Middle frontal gyrus (tissue), 1 donor: ENCODE results near the gene BCAS3.
"Not testable (repeated sequence)": the region's sequence is repeated elsewhere in the genome, so short reads cannot be mapped to it uniquely, and the experiment has no call there.

Source experiments
- DNase-seq: peaks from one replicate; pipeline ENCODE4 v3.0.0-alpha.2; 2015; ENCODE audit warnings: low spot score; ENCODE audit errors: extremely low spot score

Gene BCAS3

GRCh38 chr17:60744355-60744966, 66.8 kb downstream of the BCAS3 start:
- no peak for DNase-seq

DNA sequence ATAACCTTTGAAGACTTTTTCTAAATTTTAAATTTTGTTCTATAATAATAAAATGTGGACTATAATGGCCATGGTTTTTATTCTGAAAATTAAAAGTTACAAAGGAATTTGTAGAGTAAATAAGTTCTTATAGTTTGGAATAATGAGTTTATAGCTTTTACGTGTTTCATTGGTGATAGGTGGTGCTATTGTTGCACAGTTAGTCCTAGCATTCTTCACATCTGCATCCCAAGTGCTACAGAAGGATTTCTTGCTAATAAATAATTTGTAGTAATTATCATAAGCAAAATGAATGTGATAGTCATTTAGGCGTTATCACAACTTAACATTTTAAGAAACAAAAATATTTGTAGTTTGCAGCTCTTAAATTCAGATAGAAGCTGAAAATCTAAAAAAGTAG, 67.9 kb downstream of the BCAS3 start:
- DNase-seq: no peak

DNA sequence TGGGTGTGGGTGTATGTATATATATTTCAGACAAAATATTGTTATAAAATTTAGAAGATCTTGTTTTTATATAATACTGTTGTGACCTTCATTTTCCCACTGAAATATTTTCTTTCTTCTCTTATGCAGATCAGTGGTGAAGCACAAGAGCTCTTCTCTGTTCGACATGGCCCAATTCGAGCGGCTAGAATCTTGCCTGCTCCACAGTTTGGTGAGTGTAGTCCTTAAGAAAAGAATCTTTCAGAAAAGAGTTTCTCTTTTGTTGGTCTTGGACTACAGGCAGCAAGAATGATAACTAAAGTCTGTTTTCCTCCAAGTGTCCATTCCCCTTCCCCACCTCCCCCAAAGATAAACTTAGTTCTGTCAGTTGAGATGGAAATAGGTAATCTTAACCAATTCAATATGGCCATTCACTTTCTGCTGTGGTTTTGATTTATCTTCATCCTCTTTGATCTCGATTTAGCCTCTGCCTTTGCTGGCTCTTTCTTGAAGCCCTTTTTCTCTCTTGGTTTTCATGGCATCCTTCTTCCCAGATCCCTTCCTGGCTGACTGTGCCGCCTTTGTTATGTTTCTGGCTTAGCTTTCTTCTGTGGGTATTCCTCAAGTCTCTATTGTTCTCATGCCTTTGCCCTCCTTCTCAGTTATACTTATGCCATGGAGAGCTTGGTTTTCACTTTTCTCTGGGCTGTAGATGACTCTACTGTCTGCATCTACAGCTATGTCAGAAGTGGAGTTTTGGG, 69.6 kb downstream of the BCAS3 start:
- DNase-seq: no peak

DNA sequence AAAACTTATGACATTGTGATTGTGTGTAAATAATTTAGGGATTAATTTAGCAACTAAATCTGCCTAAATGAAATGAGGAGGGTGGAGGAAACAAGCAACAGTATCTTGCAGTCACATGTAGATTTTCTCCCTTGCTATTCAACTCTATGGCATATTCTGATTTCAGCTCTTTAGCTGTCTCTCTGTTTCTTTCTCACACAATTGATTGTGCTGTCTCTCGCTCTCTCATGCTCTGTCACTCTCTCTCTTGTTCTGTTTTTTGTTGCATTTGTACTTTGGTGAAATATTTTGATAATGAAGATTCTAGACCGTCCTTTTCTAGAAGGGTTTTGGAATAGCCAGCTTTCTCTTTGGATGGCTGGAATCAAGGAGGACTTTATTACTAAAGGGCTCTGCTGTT, 70.6 kb downstream of the BCAS3 start:
- DNase-seq: no peak

GRCh38 chr17:60749050-60749449, 71.4 kb downstream of the BCAS3 start:
- DNase-seq: no peak

- DNase-seq: no peak
Observed at GRCh38 chr17:60749708-60750107, 72.1 kb downstream of the BCAS3 start.

- DNase-seq: no peak
Observed at GRCh38 chr17:60750640-60751039, 73.0 kb downstream of the BCAS3 start.

GRCh38 chr17:60751884-60752283, 74.2 kb downstream of the BCAS3 start:
- DNase-seq: no peak

DNA sequence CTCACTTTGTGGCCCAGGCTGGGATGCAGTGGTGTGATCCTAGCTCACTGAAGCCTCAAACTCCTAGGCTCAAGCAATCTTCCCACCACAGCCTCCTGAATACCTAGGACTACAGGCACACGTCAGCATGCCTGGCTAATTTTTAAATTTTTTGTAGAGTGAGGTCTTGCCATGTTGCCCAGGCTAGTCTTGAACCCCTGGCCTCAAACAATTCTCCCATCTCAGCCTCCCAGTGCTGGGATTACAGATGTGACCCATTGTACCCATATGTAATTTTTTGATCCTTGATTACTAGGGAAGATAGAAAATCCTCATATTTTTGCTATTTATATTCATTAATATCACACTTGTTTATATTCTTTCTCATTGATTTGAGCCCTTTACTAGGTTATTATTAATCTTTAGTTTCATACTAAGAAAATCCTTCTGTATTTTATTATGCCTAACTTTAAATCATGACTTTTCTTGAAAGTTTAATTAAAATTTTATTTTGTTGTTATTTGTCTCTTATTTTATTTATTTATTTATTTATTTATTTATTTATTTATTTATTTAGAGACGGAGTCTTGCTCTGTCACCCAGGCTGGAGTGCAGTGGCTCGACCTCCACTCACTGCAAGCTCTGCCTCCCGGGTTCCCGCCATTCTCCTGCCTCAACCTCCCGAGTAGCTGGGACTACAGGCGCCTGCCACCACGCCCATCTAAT, 75.4 kb downstream of the BCAS3 start:
- DNase-seq: no peak

GRCh38 chr17:60754057-60754604, 76.5 kb downstream of the BCAS3 start:
- DNase-seq: no peak

GRCh38 chr17:60756798-60757197, 79.1 kb downstream of the BCAS3 start:
- not testable (repeated sequence) for DNase-seq

DNA sequence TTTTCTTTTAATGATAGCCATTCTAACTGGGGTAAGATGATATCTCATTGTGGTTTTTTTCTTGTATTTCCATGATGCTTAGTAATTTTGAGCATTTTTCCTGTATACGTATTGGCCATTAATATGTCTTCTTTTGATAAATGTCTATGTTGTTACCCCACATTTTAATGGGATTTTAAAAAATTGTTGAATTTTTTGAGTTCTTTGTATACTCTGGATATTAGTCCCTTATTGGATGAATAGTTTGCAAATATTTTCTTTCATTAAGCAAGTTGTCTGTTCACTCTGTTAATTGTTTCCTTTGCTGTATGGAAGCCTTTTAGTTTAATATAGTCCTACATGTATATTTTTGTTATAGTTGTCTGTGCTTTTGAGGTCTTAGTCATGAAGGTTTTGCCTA, 79.8 kb downstream of the BCAS3 start:
- no peak for DNase-seq

- DNase-seq: no peak
Observed at GRCh38 chr17:60759756-60760155, 82.1 kb downstream of the BCAS3 start.

GRCh38 chr17:60761301-60761700, 83.7 kb downstream of the BCAS3 start:
- DNase-seq: not testable (repeated sequence)

GRCh38 chr17:60766778-60767190, 89.1 kb downstream of the BCAS3 start:
- no peak for DNase-seq

DNA sequence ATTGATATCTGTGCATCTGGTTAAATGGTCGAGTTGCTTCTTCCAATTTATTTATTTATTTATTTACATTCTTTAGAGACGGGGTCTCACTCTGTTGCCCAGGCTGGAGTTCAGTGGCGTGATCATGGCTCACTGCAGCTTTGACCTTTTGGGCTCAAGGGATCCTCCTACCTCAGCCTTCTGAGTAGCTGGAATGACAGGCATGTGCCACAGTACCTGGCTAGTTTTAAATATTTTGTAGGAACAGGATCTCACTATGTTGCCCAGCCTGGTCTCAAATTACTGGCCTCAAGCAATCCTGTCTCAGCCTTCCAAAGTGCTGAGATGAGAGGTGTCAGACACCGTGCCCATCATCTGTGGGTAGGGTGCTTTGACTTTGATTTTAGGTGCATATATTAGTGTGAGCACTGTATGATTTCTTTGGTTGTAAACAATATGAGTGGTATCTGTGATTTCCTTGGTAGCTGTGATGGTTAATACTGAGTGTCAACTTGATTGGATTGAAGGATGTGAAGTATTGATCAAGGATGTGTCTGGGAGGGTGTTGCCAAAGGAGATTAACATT, 90.2 kb downstream of the BCAS3 start:
- DNase-seq: no peak

- no peak for DNase-seq
Observed at GRCh38 chr17:60769327-60769726, 91.7 kb downstream of the BCAS3 start.

- DNase-seq: no peak
Observed at GRCh38 chr17:60770946-60771422, 93.3 kb downstream of the BCAS3 start.

- not testable (repeated sequence) for DNase-seq
Observed at GRCh38 chr17:60771621-60772020, 94.0 kb downstream of the BCAS3 start.

- no peak for DNase-seq
Observed at GRCh38 chr17:60773552-60773951, 95.9 kb downstream of the BCAS3 start.

DNA sequence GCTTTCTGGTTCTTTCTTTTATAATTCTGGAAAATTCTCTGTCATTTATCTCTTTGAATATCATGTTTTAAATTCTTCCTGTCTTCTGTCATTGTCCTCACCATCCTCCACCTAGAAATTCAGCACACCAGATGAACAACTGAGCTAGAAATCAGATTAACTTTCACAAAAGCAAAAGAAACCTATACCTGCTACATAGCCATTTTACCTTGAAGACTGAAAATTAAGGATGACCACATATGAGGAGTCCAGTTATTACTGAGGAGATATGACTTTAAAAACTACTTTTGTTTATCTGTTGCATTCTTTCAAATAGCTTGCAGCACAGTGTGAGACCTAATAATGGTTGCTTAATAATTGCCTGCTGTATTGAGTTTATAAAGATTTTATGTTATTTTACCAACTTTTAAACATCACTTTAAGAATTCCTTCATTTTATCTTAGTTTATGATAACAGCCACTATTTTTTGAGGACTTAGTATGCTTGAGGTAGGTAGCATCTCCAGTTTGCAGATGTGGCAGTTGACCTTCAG, 104.3 kb downstream of the BCAS3 start:
- DNase-seq: no peak
